NCI-H748 (cell line): ENCODE measurements around the gene TPST1.

Experiments
- DNase-seq: peaks from one replicate; lab custom pipeline; 2025; ENCODE audit not compliant: unreplicated experiment; lab: John Stamatoyannopoulos, UW

The TPST1 gene

DNA sequence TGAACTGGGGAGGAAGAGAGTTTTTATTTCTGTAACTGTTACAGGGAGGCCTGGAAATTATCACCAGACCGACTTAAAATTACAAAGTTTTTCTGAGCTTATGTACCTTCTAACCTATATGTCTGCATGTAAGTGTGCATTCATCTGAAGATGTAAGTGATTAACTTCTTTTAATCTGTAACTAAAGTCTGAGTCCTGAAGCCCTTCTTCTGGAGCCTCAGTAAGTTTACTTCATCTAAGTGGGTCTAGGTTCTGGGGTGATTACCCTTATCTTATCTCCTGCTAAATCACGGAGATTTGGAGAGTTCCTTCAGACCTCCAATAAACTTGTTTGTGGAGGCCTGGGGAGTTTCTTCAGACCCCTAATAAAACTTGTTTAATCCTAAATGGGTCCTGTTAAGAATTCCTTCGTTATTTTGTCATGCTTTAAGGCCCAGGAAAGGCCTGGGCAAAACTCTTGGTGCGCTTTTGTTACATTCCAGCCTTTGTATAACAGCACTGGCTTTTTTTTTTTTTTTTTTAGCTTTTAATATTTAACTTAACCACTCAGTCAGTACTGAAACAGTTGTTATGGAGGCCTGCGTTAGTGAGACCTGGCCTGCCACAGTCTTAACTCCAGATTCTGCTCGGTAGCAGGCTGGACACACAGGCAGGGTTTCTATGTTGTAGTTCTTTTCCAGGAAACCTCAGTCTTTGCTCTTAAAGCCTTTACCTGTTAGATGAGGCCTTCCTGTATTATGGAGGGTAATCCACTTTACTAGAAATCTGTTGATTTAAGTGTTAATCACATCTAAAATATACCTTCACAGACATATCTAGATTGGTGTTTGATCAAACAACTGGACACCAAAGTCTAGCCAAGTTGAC lies 33.0 kb downstream of the TPST1 start:
- DNase-seq = no peak

DNA sequence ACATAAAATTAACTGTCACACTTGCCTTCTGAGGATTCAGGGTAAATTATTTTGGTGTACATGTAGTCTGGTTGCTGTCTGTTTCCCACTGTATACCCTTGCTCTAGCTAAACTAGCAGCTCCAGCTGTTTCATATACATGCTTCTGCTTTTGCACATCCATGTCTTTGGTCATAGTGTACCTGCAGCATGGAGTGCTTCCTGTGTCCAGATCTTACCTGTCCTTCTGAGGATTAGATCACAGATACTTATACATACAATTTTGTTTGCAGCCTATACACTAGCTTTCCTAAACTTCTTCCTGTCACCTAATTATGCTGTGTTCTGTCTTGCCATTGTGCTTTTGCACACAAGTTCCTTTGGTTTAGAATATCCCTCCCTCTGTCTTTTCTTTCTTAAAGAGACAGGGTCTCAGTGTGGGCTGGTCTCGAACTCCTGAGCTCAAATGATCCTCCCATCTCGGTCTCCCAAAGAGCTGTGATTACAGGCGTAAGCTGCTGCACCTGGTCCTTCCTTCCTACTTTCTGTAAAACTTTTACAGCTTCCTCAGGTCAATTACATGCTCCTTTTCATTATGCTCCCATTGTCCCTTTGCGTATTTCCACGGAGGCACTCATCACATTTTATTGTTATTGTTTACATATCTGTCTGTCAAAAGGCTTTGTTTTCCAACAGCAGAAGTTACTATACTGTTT lies 33.8 kb downstream of the TPST1 start:
- DNase-seq = no peak

DNA sequence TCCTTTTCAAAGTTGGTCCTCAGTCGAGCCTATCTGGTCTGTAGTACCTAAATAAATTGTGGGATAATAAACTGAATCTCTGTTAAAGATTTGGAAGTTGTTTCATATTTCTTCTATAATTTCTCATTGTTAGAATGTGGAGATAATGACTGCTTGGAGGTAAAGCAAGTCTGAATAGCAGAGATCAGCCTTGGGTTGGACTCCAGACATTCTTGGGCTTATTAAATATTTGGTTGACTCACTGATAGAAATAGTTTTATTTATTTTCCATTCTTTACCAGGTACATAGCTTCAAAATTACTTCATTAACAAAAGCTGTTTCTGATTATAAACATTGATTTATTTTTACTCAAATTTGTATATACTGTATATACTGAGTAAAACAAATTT lies 34.3 kb downstream of the TPST1 start:
- no peak for DNase-seq

DNA sequence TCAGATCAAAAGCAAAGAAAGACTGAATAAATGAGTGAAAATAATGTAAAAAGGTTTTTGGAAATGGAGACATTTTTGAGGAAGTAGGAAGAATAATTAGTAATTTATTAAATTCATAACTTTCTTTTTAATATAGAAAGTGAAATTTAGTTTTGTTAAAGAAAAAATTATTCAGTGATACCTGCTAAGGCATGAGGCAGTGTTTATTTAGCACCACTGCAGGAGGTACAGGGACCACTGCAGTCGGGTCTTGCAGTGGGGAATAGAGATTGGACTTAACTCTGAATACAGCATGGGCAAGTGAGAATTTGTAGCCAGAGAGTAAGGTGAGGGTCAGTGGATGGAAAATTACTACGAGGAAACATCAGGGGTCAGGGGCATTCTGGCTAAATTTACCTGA lies 39.9 kb downstream of the TPST1 start:
- DNase-seq = no peak

DNA sequence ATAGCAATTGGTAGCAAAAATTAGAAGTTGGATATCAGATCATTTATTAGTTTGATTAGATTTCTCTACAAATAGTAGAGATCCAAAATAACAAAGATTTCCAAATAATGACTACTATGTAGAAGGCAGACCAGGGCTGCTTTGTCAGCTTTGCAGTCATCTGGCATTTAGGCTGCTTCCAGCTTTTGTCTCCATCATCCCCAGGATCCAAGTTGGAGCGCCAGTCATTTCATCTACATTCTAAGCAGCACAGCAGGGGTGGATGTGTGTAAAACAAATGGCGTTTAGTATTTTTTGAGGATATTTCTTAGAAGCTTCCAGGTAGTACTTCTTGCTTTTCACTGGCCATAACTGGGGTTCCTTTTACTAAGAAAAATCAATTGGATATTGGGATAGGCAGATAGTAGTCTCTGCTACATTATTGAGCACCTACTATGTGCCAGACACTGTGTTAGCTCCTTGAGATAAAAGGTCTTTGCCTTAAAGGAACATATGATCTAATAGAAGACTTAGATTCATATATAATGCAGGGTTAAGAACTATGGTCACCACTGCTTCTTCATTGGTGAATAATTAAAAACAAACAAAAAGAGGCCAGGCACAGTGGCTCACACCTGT lies 41.5 kb downstream of the TPST1 start:
- peak; percentile 6 for DNase-seq

DNA sequence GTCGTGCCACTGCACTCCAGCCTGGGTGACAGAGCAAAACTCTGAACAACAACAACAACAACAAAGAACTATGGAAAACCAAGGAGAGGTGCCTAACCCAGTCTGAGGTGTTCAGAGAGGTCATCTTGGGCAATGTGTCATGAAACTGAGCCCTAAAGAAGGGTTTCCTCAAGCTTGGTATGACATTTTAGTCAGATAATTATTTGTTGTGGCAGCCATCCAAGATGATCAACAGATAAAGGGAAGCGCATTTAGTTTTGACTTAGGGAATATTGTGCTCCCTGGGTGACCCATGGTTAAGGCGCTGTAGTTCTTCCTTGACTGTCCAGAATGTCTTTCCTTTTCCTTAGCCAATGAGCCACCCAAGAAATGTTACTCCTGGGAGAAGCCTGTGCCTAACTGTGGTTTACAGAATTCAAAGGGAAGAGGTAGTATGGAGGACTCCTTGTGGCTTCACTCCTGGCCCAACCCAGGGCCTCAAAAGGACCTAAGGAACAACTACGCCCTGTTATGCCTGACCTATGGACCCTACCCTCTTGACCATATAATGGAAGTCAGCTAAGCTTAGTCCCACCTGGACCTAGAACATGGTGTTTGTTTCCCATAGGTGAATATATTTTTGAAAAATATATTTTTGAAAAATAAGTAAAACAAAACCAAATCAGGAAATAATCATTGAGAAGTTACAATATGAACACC lies 42.4 kb downstream of the TPST1 start:
- no peak for DNase-seq

DNA sequence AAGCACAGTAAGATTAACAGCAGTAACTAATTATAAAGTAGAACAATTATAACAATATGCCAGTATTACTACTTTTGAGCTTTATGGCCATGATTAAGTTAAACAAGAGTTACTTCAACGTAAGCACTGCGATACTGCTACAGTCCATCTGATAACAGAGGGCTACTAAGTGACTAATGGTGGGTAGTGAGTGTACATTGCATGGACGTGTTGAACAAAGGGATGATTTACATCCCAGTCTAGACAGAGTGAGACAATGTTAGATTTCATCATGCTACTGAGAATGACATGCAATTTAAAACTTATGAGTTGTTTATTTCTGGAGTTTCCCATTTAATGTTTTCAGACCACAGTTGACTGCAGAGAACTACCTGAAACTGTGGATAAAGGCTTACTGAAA lies 45.6 kb downstream of the TPST1 start:
- no peak for DNase-seq

DNA sequence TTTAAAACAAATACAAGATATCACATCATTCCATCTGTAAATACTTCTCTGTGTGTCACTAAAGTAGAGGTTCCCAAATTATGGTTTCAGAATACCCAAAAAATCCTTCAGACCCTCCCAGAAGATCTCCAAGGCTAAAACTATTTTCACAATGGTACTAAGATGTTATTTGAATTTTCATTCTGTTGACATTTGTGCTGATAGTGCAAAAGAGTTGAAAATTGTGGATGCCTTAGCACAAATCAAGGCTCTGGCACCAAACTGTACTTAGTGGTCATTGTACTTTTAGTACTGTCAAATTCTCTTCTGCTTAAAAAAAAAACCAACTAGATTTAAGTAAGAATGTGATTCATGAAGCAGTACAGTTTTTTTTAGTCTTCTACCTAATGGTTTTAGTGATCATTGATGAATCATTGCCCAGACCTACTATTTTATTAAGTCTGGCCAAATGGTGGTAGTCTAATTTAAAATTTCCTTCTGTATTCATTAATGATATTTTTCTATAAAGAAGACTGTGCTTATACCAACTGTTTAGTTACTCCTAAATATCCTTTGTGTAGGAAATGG lies 50.5 kb downstream of the TPST1 start:
- no peak for DNase-seq

DNA sequence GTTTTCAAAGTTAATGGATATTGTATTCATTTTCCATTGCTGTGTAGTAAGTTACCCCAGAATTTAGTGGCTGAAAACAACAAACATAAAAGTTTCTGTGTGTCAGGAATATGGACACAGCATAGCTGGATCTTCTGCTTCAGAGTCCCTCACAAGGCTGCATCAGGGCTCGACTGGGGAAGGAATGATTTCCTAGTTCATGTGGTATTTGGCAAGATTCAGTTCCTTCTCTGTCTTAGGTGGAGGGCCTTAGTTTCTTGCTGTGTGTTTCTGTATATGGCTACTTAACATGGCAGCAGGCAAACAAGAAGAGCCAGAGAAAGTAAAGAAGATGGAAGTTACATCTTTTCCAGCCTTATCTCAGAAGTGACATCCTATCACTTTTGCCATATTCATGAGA lies 51.1 kb downstream of the TPST1 start:
- DNase-seq = no peak

DNA sequence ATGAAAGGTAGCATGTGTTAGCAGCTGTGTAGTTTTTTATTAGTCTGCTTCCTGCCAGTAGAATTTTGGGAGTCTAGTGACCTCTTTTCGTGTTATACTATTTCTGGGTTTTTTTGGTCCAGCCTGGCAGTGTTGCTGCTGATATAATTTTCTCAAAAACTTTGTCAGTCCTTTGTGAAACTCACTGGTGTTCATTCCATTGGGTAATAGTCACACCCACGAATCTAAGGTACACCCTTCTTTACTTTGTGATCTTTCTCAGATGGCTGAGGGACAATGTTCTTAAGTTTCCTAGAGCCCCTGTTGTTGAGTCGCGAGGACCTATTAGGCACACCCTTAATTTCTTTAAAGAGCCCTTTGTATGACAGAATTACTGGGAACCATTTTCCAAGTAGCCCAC lies 52.3 kb downstream of the TPST1 start:
- DNase-seq = no peak

DNA sequence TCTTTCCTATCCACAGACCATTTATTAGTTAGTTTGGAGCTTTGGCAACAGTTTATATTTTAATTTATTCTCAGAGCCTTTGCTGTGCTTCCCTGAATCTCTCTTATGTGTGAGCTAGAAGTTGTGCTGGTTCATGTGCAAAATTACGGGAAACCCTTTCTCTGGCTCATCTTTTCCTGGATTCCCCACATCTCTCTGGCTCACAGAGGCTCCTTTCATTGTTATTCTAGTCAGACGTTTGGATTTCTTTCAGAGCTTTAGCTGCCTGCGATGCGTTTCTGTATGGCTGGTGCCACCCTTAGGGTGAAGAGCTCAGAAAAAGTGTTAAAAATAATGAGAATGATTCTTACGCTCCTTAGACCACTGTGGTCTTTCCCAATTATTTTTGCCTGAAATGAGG lies 53.3 kb downstream of the TPST1 start:
- DNase-seq = no peak

DNA sequence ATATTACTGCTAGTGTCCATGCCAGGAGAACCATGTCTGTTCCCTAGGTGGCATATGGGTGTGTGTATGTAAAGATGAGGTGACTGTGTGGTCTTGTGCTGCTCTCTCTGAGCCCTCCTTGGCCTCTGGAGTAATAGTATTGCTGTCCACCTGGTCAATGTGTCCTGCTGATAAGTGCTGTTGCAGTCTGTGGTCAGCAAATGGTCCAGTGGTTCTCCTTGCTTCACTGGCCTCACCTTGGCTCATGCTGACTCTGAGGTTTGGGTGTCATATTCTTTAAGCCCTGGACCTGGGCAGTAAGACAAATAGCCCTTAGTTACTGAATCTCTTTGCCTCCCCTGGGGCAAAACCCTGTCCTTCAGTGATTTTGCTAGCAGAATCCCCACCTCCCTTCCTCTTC lies 56.8 kb downstream of the TPST1 start:
- DNase-seq = no peak

DNA sequence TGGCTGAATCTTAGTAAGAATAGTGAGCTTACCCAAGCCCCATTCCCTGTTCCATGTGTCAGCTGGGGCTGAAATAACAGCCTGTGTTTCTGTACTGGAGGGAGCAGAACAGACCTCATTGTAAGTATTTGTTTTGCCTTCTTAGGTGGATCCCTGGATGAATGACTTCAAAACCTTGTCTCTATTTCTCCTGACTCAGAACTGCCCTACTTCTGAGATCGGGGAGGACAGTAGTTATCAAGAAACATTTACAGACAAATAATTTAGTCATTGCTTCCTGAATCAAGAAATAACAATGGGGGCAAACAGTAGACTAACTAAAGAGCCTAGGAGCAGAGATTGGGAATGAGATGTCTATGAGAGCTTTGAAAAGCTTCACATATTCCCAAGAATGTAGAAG lies 58.8 kb downstream of the TPST1 start:
- DNase-seq = no peak

DNA sequence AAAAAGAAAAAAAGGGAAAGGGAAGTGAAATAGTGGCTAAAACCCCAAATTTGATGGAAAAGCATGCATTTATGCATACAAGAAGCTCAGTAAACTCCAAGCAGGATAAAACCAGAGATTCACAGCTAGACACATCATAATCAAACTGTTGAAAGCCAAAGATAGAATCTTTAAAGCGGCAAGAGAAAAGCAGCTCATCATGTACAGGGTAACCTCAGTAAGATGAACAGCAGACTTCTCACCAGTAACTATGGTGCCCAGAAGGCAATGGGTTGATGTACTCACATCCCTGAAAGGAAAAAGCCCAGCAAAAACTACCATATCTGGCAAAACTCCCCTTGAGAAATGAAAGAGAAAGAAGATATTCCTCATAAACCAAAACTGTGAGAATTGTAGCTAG lies 60.4 kb downstream of the TPST1 start:
- peak; percentile 33 for DNase-seq

DNA sequence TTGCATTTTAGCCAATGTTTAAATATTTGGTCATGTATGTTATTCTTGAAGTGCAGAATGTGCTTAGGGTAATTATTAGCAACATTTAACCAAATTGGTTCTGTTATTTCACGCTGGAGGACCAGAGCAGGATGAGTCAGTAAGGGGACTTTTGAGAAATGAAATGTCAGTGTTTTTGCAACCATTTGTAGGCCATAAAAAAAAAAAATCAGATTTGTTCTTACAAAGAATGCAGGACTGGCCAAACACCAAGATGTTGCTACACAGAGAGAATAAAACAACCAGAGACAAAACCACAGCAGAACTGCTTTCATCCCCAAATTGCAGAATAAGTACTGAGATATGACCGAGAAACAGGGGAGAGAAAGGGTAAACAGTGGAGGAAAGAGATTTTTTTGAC lies 62.1 kb downstream of the TPST1 start:
- no peak for DNase-seq

DNA sequence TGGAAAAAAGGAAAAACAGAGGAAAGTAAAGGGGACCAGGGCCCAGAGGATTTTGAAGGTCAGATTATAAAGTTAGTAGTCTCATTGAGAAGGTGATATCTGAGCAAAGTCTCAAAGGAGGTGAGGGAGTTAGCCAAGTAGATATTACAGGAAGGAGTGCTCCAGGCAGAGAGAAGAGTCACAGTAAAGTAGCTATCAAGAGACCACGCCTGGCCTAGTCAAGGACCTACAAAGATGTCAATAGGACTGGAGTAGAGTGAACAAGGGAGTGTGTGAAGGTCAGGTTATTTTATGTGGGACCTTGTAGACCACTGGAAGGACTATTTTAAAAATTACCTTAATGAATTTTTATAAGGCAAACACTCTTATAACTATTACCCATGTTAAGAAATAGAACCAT lies 64.8 kb downstream of the TPST1 start:
- DNase-seq = no peak

DNA sequence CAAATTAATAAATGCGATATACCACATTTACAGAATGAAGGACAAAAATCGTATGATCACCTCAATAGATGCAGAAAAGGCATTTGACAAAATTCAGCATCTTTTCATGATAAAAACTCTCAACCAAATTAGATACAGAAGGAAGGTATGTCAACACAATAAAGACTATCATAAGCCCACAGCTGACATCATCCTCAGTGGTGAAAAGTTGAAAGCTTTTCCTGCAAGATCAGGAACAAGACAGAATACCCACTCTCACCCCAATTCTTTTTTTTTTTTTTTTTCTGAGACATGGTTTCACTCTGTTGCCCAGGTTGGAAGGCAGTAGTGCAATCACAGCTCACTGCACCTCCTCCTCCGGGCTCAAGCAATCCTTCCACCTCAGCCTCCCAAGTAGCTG lies 67.2 kb downstream of the TPST1 start:
- no peak for DNase-seq

DNA sequence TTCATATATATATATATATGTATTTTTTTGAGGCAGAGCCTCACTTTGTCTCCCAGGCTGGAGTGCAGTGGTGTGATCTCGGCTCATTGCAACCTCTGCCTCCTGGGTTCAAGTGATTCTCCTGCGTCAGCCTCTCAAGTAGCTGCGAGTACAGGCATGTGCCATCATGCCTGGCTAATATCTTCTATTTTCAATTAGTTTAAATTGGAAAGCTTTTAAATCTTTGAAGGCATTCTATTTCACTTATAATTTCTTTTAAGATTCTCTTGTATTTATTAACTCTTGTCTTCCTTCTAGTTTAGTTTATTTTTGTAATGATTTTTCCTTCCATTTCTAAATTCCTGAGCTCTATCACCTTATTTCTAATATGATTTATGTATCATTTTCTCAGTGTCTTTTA lies 71.2 kb downstream of the TPST1 start:
- DNase-seq = no peak

DNA sequence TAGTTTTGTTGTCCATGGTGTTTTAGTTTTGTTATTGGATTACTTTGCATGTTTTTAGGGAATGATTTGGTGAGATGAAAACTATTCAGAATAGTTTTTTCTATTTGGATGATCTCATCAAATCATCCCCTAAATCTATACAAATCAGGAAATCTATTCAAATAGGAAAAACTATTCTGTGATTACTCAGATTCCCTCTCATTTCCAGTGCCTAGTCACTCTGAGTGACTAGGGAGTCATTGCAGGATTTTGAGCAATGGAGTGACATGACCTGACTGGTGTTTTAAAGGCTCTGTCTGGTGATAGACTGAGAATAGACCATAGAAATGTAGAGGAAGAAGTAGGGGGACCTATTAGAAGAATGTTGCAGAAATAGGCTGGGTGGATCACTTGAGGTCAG lies 72.4 kb downstream of the TPST1 start:
- no peak for DNase-seq

DNA sequence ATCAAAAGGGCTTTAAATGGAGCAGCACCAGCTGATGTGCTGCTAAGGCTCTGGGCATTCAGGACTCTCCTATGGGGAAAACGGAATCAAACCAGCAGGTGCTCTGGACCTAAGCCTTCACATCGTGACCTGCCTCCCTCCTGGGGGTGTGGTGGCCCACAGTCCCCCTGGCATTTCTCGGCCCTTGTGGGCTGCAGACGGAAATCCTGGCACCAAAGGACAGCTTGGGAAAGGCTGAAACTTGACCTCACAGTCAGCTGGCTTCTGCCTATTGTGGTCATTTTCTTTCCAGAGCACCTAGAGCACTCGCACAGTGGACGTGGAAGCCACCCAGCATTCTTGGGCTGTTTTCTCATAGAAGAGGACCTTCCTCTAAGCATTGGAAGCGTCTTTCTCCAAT lies 74.8 kb downstream of the TPST1 start:
- DNase-seq = no peak
